Measurements from ENCODE around the gene HAGHL.
"Not testable (repeated sequence)": the region's sequence is repeated elsewhere in the genome, so short reads cannot be mapped to it uniquely, and the experiment has no call there.

The HAGHL gene

GRCh38 chr16:769934-770333, 43.0 kb downstream of the HAGHL start:
- no peaks in the 10 kb centered on the region for H3K36me3 ChIP-seq (ENCODE audit: control insufficient read depth, insufficient read depth, low read length)
- WGBS, 2 experiments (ENCODE audit: insufficient coverage in 2 of 2), result 82 to 90% methylated on average over 10 to 19 of the region's 19 CpGs
- H3K4me1 ChIP-seq (ENCODE audit: control insufficient read depth, insufficient read depth, low read length, poor library complexity, severe bottlenecking), result no peaks in the 10 kb centered on the region
- no peak overlapping the region for H3K27ac ChIP-seq (ENCODE audit: low read depth, low read length, severe bottlenecking)
- no peaks in the 10 kb centered on the region for H3K9me3 ChIP-seq (ENCODE audit: control insufficient read depth, low read length)
- no peak overlapping the region for H3K4me3 ChIP-seq (ENCODE audit: extremely low read depth, insufficient read depth, low read length, poor library complexity, severe bottlenecking)

- Histone ChIP-seq H3K9me3 (ENCODE audit: control insufficient read depth, low read length) (no peaks in the 10 kb centered on the region), H3K36me3 (ENCODE audit: control insufficient read depth, insufficient read depth, low read length) (no peaks in the 10 kb centered on the region), H3K4me1 (ENCODE audit: control insufficient read depth, insufficient read depth, low read length, poor library complexity, severe bottlenecking) (no peaks in the 10 kb centered on the region), H3K4me3 (ENCODE audit: extremely low read depth, insufficient read depth, low read length, poor library complexity, severe bottlenecking) (no peak overlapping the region), H3K27ac (ENCODE audit: low read depth, low read length, severe bottlenecking) (no peak overlapping the region)
- WGBS, 2 experiments (ENCODE audit: insufficient coverage in 2 of 2), result 100% methylated on average over 1 of the region's 13 CpGs; no CpG with 5 or more reads in 1 of the 2 experiments
Observed at GRCh38 chr16:770411-770810, 43.5 kb downstream of the HAGHL start.

GRCh38 chr16:772959-773358, 46.1 kb downstream of the HAGHL start:
- WGBS, 2 experiments (ENCODE audit: insufficient coverage in 2 of 2), result 92% methylated on average over 12 to 16 of the region's 18 CpGs
- no peak overlapping the region for H3K27ac ChIP-seq (ENCODE audit: low read depth, low read length, severe bottlenecking)
- H3K4me1 ChIP-seq (ENCODE audit: control insufficient read depth, insufficient read depth, low read length, poor library complexity, severe bottlenecking), result peaks cover 4% of the 10 kb centered on the region
- H3K4me3 ChIP-seq (ENCODE audit: extremely low read depth, insufficient read depth, low read length, poor library complexity, severe bottlenecking), result no peak overlapping the region
- no peaks in the 10 kb centered on the region for H3K9me3 ChIP-seq (ENCODE audit: control insufficient read depth, low read length)
- no peaks in the 10 kb centered on the region for H3K36me3 ChIP-seq (ENCODE audit: control insufficient read depth, insufficient read depth, low read length)

GRCh38 chr16:774086-775001, 47.4 kb downstream of the HAGHL start:
- 92 to 93% methylated on average over 38 to 43 of the region's 46 CpGs for WGBS, 2 experiments (ENCODE audit: insufficient coverage in 2 of 2)
- Histone ChIP-seq H3K9me3 (ENCODE audit: control insufficient read depth, low read length) (no peaks in the 10 kb centered on the region), H3K27ac (ENCODE audit: low read depth, low read length, severe bottlenecking) (no peak overlapping the region), H3K36me3 (ENCODE audit: control insufficient read depth, insufficient read depth, low read length) (no peaks in the 10 kb centered on the region), H3K4me1 (ENCODE audit: control insufficient read depth, insufficient read depth, low read length, poor library complexity, severe bottlenecking) (peaks cover 13% of the 10 kb centered on the region), H3K4me3 (ENCODE audit: extremely low read depth, insufficient read depth, low read length, poor library complexity, severe bottlenecking) (no peak overlapping the region)

GRCh38 chr16:775236-775796, 48.4 kb downstream of the HAGHL start:
- H3K9me3 ChIP-seq (ENCODE audit: control insufficient read depth, low read length), result no peaks in the 10 kb centered on the region
- H3K4me3 ChIP-seq (ENCODE audit: extremely low read depth, insufficient read depth, low read length, poor library complexity, severe bottlenecking), result no peak overlapping the region
- WGBS, 2 experiments (ENCODE audit: insufficient coverage in 2 of 2), result 92 to 93% methylated on average over 36 of the region's 36 CpGs

GRCh38 chr16:776298-776697, 49.4 kb downstream of the HAGHL start:
- H3K9me3 ChIP-seq (ENCODE audit: control insufficient read depth, low read length); H3K27ac ChIP-seq (ENCODE audit: low read depth, low read length, severe bottlenecking); H3K36me3 ChIP-seq (ENCODE audit: control insufficient read depth, insufficient read depth, low read length); H3K4me3 ChIP-seq (ENCODE audit: extremely low read depth, insufficient read depth, low read length, poor library complexity, severe bottlenecking): not testable (repeated sequence)
- WGBS, 2 experiments (ENCODE audit: insufficient coverage in 2 of 2), result 96% methylated on average over 8 of the region's 10 CpGs
- peaks cover 13% of the 10 kb centered on the region for H3K4me1 ChIP-seq (ENCODE audit: control insufficient read depth, insufficient read depth, low read length, poor library complexity, severe bottlenecking)

More at GRCh38 chr16:775236-775796, 48.4 kb downstream of the HAGHL start:
- peaks cover 13% of the 10 kb centered on the region for H3K4me1 ChIP-seq (ENCODE audit: control insufficient read depth, insufficient read depth, low read length, poor library complexity, severe bottlenecking)
- no peak overlapping the region for H3K27ac ChIP-seq (ENCODE audit: low read depth, low read length, severe bottlenecking)
- no peaks in the 10 kb centered on the region for H3K36me3 ChIP-seq (ENCODE audit: control insufficient read depth, insufficient read depth, low read length)

- Histone ChIP-seq H3K27ac (ENCODE audit: low read depth, low read length, severe bottlenecking) (no peak overlapping the region), H3K4me3 (ENCODE audit: extremely low read depth, insufficient read depth, low read length, poor library complexity, severe bottlenecking) (no peak overlapping the region), H3K9me3 (ENCODE audit: control insufficient read depth, low read length) (no peaks in the 10 kb centered on the region), H3K36me3 (ENCODE audit: control insufficient read depth, insufficient read depth, low read length) (no peaks in the 10 kb centered on the region), H3K4me1 (ENCODE audit: control insufficient read depth, insufficient read depth, low read length, poor library complexity, severe bottlenecking) (peaks cover 13% of the 10 kb centered on the region)
- 89 to 97% methylated on average over 7 to 8 of the region's 9 CpGs for WGBS, 2 experiments (ENCODE audit: insufficient coverage in 2 of 2)
Observed at GRCh38 chr16:776824-777223, 49.9 kb downstream of the HAGHL start.

- peak overlapping the region; percentile 36 for H3K27ac ChIP-seq (ENCODE audit: low read depth, low read length, severe bottlenecking)
- H3K9me3 ChIP-seq (ENCODE audit: control insufficient read depth, low read length), result no peaks in the 10 kb centered on the region
- H3K36me3 ChIP-seq (ENCODE audit: control insufficient read depth, insufficient read depth, low read length), result no peaks in the 10 kb centered on the region
- H3K4me3 ChIP-seq (ENCODE audit: extremely low read depth, insufficient read depth, low read length, poor library complexity, severe bottlenecking), result no peak overlapping the region
- H3K4me1 ChIP-seq (ENCODE audit: control insufficient read depth, insufficient read depth, low read length, poor library complexity, severe bottlenecking), result peaks cover 13% of the 10 kb centered on the region
- 66 to 69% methylated on average over 7 to 8 of the region's 16 CpGs for whole genome bisulfite sequencing, 2 experiments (ENCODE audit: insufficient coverage in 2 of 2)
Observed at GRCh38 chr16:777826-778225, 50.9 kb downstream of the HAGHL start.

- no peaks in the 10 kb centered on the region for H3K9me3 ChIP-seq (ENCODE audit: control insufficient read depth, low read length)
- H3K4me3 ChIP-seq (ENCODE audit: extremely low read depth, insufficient read depth, low read length, poor library complexity, severe bottlenecking), result no peak overlapping the region
- H3K4me1 ChIP-seq (ENCODE audit: control insufficient read depth, insufficient read depth, low read length, poor library complexity, severe bottlenecking), result peaks cover 13% of the 10 kb centered on the region
- no peaks in the 10 kb centered on the region for H3K36me3 ChIP-seq (ENCODE audit: control insufficient read depth, insufficient read depth, low read length)
- 89 to 91% methylated on average over 9 to 11 of the region's 11 CpGs for WGBS, 2 experiments (ENCODE audit: insufficient coverage in 2 of 2)
- no peak overlapping the region for H3K27ac ChIP-seq (ENCODE audit: low read depth, low read length, severe bottlenecking)
Observed at GRCh38 chr16:778447-778846, 51.5 kb downstream of the HAGHL start.

- no peaks in the 10 kb centered on the region for H3K36me3 ChIP-seq (ENCODE audit: control insufficient read depth, insufficient read depth, low read length)
- no peak overlapping the region for H3K27ac ChIP-seq (ENCODE audit: low read depth, low read length, severe bottlenecking)
- H3K4me1 ChIP-seq (ENCODE audit: control insufficient read depth, insufficient read depth, low read length, poor library complexity, severe bottlenecking), result peaks cover 13% of the 10 kb centered on the region
- 91 to 92% methylated on average over 5 to 6 of the region's 6 CpGs for WGBS, 2 experiments (ENCODE audit: insufficient coverage in 2 of 2)
- no peak overlapping the region for H3K4me3 ChIP-seq (ENCODE audit: extremely low read depth, insufficient read depth, low read length, poor library complexity, severe bottlenecking)
- H3K9me3 ChIP-seq (ENCODE audit: control insufficient read depth, low read length), result no peaks in the 10 kb centered on the region
Observed at GRCh38 chr16:778909-779527, 52.1 kb downstream of the HAGHL start.
